Skeletal muscle tissue (tissue), 4 donors: ENCODE data around the gene PTPRT. TPM values are rescaled to one million over a fixed set of nuclear protein-coding genes. Genes with fewer than 3 reads are reported as not detected.

Experiments
- H3K27ac ChIP-seq: one replicate; pipeline ENCODE4 v1.7.0; 2013; ENCODE audit warnings: mild to moderate bottlenecking, low read depth, low read length, inconsistent platforms
- H3K27me3 ChIP-seq, 3 donors: one replicate each; pipeline ENCODE4 v1.7.0; 2013; ENCODE audit warnings: low read length in 3 of 3; ENCODE audit not compliant: control insufficient read depth in 3 of 3, insufficient read depth in 3 of 3
- H3K36me3 ChIP-seq, 3 donors: one replicate each; pipeline ENCODE4 v1.7.0; 2013; ENCODE audit warnings: low read length in 3 of 3; ENCODE audit not compliant: control insufficient read depth in 3 of 3, insufficient read depth in 3 of 3
- H3K4me1 ChIP-seq, 3 donors: one replicate each; pipeline ENCODE4 v1.7.0; 2013; ENCODE audit warnings: low read length in 3 of 3, mild to moderate bottlenecking in 3 of 3; ENCODE audit not compliant: control insufficient read depth in 3 of 3, insufficient read depth in 3 of 3
- H3K4me3 ChIP-seq, 3 donors: one replicate each; pipeline ENCODE4 v1.7.0; 2013; ENCODE audit warnings: low read length in 3 of 3
- H3K9ac ChIP-seq, 3 donors: one replicate each; pipeline ENCODE4 v1.7.0; 2013; ENCODE audit warnings: low read length in 3 of 3, mild to moderate bottlenecking in 3 of 3, moderate library complexity in 2 of 3, low read depth in 1 of 3
- H3K9me3 ChIP-seq, 3 donors: one replicate each; pipeline ENCODE4 v1.7.0; 2013; ENCODE audit warnings: low read length in 3 of 3; ENCODE audit not compliant: control insufficient read depth in 3 of 3
- total RNA-seq: library from RNA; depleted of rRNA; stranded (reverse); fragments of >200 nt; gene quantifications from one replicate; pipeline ENCODE4 v1.2.3, GENCODE V29; 2014
- donor health status: Osteomylitis.

Gene PTPRT
- total RNA-seq, 1 donor from 2014 or later = 1.0 TPM

GRCh38 chr20:43205699-43206098 lies 16.0 kb upstream of the PTPRT start:
- Histone ChIP-seq H3K27ac (no peak overlapping the region), H3K9me3 (no peaks in the 10 kb centered on the region), H3K27me3 (peaks cover 0 to 5% (median 0%) of the 10 kb centered on the region in 3 donors), H3K4me3 (no peak overlapping the region), H3K36me3 (no peaks in the 10 kb centered on the region), H3K4me1 (no peaks in the 10 kb centered on the region), H3K9ac (no peak overlapping the region)

GRCh38 chr20:43202100-43202499 lies 12.4 kb upstream of the PTPRT start:
- no peak overlapping the region for H3K27ac ChIP-seq
- H3K4me3 ChIP-seq = no peak overlapping the region
- H3K9ac ChIP-seq = no peak overlapping the region
- H3K36me3 ChIP-seq = no peaks in the 10 kb centered on the region
- H3K9me3 ChIP-seq = no peaks in the 10 kb centered on the region
- H3K4me1 ChIP-seq = no peaks in the 10 kb centered on the region
- H3K27me3 ChIP-seq = peaks cover 0 to 7% (median 0%) of the 10 kb centered on the region in 3 donors

- no peak overlapping the region for H3K27ac ChIP-seq
- no peaks in the 10 kb centered on the region for H3K36me3 ChIP-seq
- H3K4me1 ChIP-seq = no peaks in the 10 kb centered on the region
- peaks cover 0 to 8% (median 0%) of the 10 kb centered on the region in 3 donors for H3K27me3 ChIP-seq
- peaks cover 0 to under 1% (median 0%) of the 10 kb centered on the region in 3 donors for H3K9me3 ChIP-seq
- no peak overlapping the region for H3K4me3 ChIP-seq
- H3K9ac ChIP-seq = no peak overlapping the region
Measured at GRCh38 chr20:43198607-43199006, 8.9 kb upstream of the PTPRT start.

GRCh38 chr20:43196243-43196642 lies 6.5 kb upstream of the PTPRT start:
- no peak overlapping the region for H3K27ac ChIP-seq
- H3K36me3 ChIP-seq = no peaks in the 10 kb centered on the region
- H3K9me3 ChIP-seq = peaks cover 0 to 3% (median 0%) of the 10 kb centered on the region in 3 donors
- peaks cover 8 to 16% (median 10%) of the 10 kb centered on the region in 3 donors for H3K27me3 ChIP-seq
- no peak overlapping the region for H3K4me3 ChIP-seq
- H3K4me1 ChIP-seq = no peaks in the 10 kb centered on the region
- H3K9ac ChIP-seq = no peak overlapping the region

- Histone ChIP-seq H3K4me1 (no peaks in the 10 kb centered on the region), H3K4me3 (no peak overlapping the region), H3K27me3 (peaks cover 21 to 30% (median 23%) of the 10 kb centered on the region in 3 donors), H3K36me3 (no peaks in the 10 kb centered on the region), H3K27ac (no peak overlapping the region), H3K9ac (no peak overlapping the region), H3K9me3 (peaks cover 0 to 3% (median 0%) of the 10 kb centered on the region in 3 donors)
Measured at GRCh38 chr20:43194137-43194536, 4.4 kb upstream of the PTPRT start.

- Histone ChIP-seq H3K27me3 (peaks cover 26 to 34% (median 27%) of the 10 kb centered on the region in 3 donors), H3K9me3 (peaks cover 0 to 3% (median 0%) of the 10 kb centered on the region in 3 donors), H3K4me3 (no peak overlapping the region), H3K27ac (no peak overlapping the region), H3K9ac (no peak overlapping the region), H3K4me1 (no peaks in the 10 kb centered on the region), H3K36me3 (no peaks in the 10 kb centered on the region)
Measured at GRCh38 chr20:43193443-43193842, 3.7 kb upstream of the PTPRT start.

- Histone ChIP-seq H3K4me3 (no peak overlapping the region), H3K27me3 (peaks cover 37 to 43% (median 37%) of the 10 kb centered on the region in 3 donors), H3K36me3 (no peaks in the 10 kb centered on the region), H3K9ac (no peak overlapping the region), H3K4me1 (no peaks in the 10 kb centered on the region), H3K9me3 (peaks cover 0 to 3% (median 0%) of the 10 kb centered on the region in 3 donors), H3K27ac (no peak overlapping the region)
Measured at GRCh38 chr20:43191946-43192863, 2.5 kb upstream of the PTPRT start.

GRCh38 chr20:43191143-43191542 lies 1.4 kb upstream of the PTPRT start:
- Histone ChIP-seq H3K27me3 (peaks cover 40 to 48% (median 43%) of the 10 kb centered on the region in 3 donors), H3K4me3 (no peak overlapping the region), H3K27ac (no peak overlapping the region), H3K36me3 (no peaks in the 10 kb centered on the region), H3K9ac (no peak overlapping the region), H3K9me3 (peaks cover 0 to 3% (median 0%) of the 10 kb centered on the region in 3 donors), H3K4me1 (no peaks in the 10 kb centered on the region)

- H3K27me3 ChIP-seq = peaks cover 40 to 49% (median 47%) of the 10 kb centered on the region in 3 donors
- no peaks in the 10 kb centered on the region for H3K36me3 ChIP-seq
- H3K9ac ChIP-seq = no peak overlapping the region
- H3K4me3 ChIP-seq = no peak overlapping the region
- H3K27ac ChIP-seq = no peak overlapping the region
- peaks cover 0 to 3% (median 0%) of the 10 kb centered on the region in 3 donors for H3K9me3 ChIP-seq
- H3K4me1 ChIP-seq = no peaks in the 10 kb centered on the region
Measured at GRCh38 chr20:43190332-43190953, 737 bp upstream of the PTPRT start.
